Measurements from ENCODE around the gene PVALB.

- TF ChIP-seq POLR2AphosphoS5 (IDR thresholded peaks at IDR 0.05): no peak
- TF ChIP-seq CTCF (IDR thresholded peaks at IDR 0.05): no peak
- no peak for TF ChIP-seq POLR2A (IDR thresholded peaks at IDR 0.05)
These were observed 52.8 kb downstream of the PVALB start for GRCh38 chr22:36764060-36764459.
